Transverse colon (tissue), 4 donors: ENCODE data around the gene VRTN. TPM values are rescaled to one million over a fixed set of nuclear protein-coding genes. Genes with fewer than 3 reads are reported as not detected.

Source experiments
- DNase-seq: peaks from one replicate; pipeline ENCODE4 v3.0.0-alpha.2; 2019
- H3K27ac ChIP-seq, 4 donors: fragments of 200-600 bp; sonication (generic); 2 replicates each; pipeline ENCODE4 v1.5.1; 2016 to 2018; ENCODE audit warnings: inconsistent platforms in 4 of 4
- H3K27me3 ChIP-seq: fragments of 200-600 bp; sonication (generic); 2 replicates; pipeline ENCODE4 v1.5.1; 2017; ENCODE audit warnings: inconsistent platforms
- H3K36me3 ChIP-seq, 4 donors: fragments of 200-600 bp; sonication (generic); 2 replicates each; pipeline ENCODE4 v1.5.1; 2017 to 2019; ENCODE audit warnings: inconsistent platforms in 4 of 4
- H3K4me1 ChIP-seq, 4 donors: fragments of 200-600 bp; sonication (generic); 2 replicates each; pipeline ENCODE4 v1.5.1; 2017 to 2020; ENCODE audit warnings: inconsistent platforms in 4 of 4
- H3K4me3 ChIP-seq, 4 donors: fragments of 200-600 bp; sonication (generic); 1 replicate in 1 of 4; 2 replicates in 3 of 4; pipeline versions ENCODE4 v1.5.1 to v1.6.1; 2017 to 2019; ENCODE audit warnings: inconsistent platforms in 4 of 4
- H3K9me3 ChIP-seq, 2 donors: fragments of 200-600 bp; sonication (generic); 2 replicates each; pipeline ENCODE4 v1.5.1; 2017 to 2019; ENCODE audit warnings: inconsistent platforms in 2 of 2
- CTCF ChIP-seq, 5 experiments: fragments of 200-600 bp in 3 of 5; fragments of 450-650 bp in 2 of 5; sonication (generic) in 3 of 5; IDR thresholded peaks; 1 replicate in 2 of 5; 2 replicates in 3 of 5; pipeline ENCODE4 v1.5.1; 2016 to 2017; ENCODE audit warnings: antibody characterized with exemption in 5 of 5, inconsistent platforms in 3 of 5, mild to moderate bottlenecking in 2 of 5, moderate library complexity in 1 of 5
- EP300 ChIP-seq: sonication (generic); formaldehyde crosslinking; IDR thresholded peaks from one replicate; pipeline ENCODE4 v1.6.1; 2017; ENCODE audit warnings: antibody characterized with exemption, low read depth
- POLR2A ChIP-seq: fragments of 450-650 bp; IDR thresholded peaks from one replicate; pipeline ENCODE4 v1.6.1; 2016; ENCODE audit warnings: antibody characterized with exemption, mild to moderate bottlenecking, moderate library complexity
- POLR2AphosphoS5 ChIP-seq, 3 donors: sonication (generic); formaldehyde crosslinking; IDR thresholded peaks; one replicate each; pipeline ENCODE4 v1.6.1; 2016; ENCODE audit warnings: antibody characterized with exemption in 3 of 3
- WGBS, 2 donors: methylation state at CpG; one replicate each; pipeline ENCODE4 v1.1.5; 2018; ENCODE audit warnings: low coverage in 1 of 2; 5-methylcytosine and 5-hydroxymethylcytosine counted together
- in situ Hi-C, 4 donors: fragments of 200-750 bp; cut with MboI; loops; one replicate each; pipeline versions ENCODE4 v1.15.0 to v1.15.1; 2017; ENCODE audit warnings: low sequenced_read_pairs in 3 of 4, low pct_ligation_motif_present in 1 of 4, low pct_unique_long_range_greater_than_20kb in 1 of 4
- intact Hi-C: fragments of 100-400 bp; cut with DNase I; formaldehyde crosslinking; loops from one replicate; pipeline ENCODE4 v1.15.1; 2023; ENCODE audit warnings: low total_unique reads
- total RNA-seq, 4 donors: library from RNA; depleted of rRNA; stranded (reverse); fragments of >200 nt; gene quantifications; one replicate each; pipeline ENCODE4 v1.1.0, GENCODE V29; 2016

The VRTN gene
- total RNA-seq, 4 donors from 2014 or later = not detected

GRCh38 chr14:74400031-74400685 is 51.9 kb downstream of the VRTN start:
- DNase-seq = no peak
- WGBS, 2 donors = 41 to 57% methylated on average over 1 to 13 of the region's 13 CpGs
- in situ Hi-C loops = no loop called here
- H3K4me3 ChIP-seq = no peak overlapping the region
- no peaks in the 10 kb centered on the region for H3K9me3 ChIP-seq
- intact Hi-C loops = no loop called here
- H3K27me3 ChIP-seq = peaks cover 34% of the 10 kb centered on the region
- peaks cover 0 to 17% (median 10%) of the 10 kb centered on the region in 4 donors for H3K4me1 ChIP-seq
- H3K27ac ChIP-seq = no peak overlapping the region
- TF ChIP-seq CTCF (IDR thresholded peaks at IDR 0.05) = no peak
- no peak for TF ChIP-seq EP300
- no peak for TF ChIP-seq POLR2A
- TF ChIP-seq POLR2AphosphoS5 (IDR thresholded peaks at IDR 0.05) = no peak
- H3K36me3 ChIP-seq = no peaks in the 10 kb centered on the region

DNA sequence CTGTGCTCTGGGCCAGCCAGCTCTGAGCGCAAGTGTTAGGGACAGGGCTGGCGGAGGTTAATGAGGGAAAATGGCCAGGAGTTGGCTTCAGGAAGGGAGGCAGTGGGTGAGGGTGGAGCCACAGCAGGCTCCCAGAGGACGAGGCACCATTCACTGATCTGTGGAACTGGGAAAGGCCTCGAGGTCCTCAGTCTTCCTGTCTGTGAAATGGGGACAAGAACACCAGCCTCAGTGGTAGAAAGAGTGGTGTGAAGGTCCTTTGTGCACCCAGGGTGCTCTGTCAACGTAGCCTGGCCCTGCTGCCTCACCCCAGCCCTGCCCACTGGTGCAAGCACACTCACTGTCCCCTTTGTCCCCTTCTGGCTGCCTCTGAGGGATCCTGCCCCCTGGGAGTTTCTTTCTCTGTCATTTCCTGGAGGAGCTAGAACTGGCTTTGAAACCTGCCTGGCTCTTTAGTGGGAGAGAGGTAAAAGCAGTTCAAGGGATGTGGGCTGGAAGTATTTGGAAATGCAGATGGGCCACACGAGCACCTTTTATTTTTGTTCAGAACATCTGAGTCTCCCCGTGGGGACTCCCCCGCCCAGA is 52.7 kb downstream of the VRTN start:
- peaks cover 30% of the 10 kb centered on the region for H3K27me3 ChIP-seq
- 35% methylated on average over 8 of the region's 8 CpGs; no CpG with 5 or more reads in 1 of the 2 donors for WGBS, 2 donors
- H3K4me3 ChIP-seq = no peak overlapping the region

GRCh38 chr14:74401504-74402241 is 53.4 kb downstream of the VRTN start:
- Histone ChIP-seq H3K27me3 (peaks cover 27% of the 10 kb centered on the region), H3K36me3 (no peaks in the 10 kb centered on the region), H3K27ac (peak overlapping the region in 2 of 4 donors; percentile 30 to 49), H3K9me3 (no peaks in the 10 kb centered on the region), H3K4me3 (peak overlapping the region in 1 of 4 donors; percentile 11), H3K4me1 (peaks cover 0 to 17% (median 10%) of the 10 kb centered on the region in 4 donors)
- TF ChIP-seq EP300 (no peak), CTCF (IDR thresholded peaks at IDR 0.05) (no peak), POLR2AphosphoS5 (IDR thresholded peaks at IDR 0.05) (no peak), POLR2A (no peak)
- intact Hi-C loops (no loop called here), in situ Hi-C loops (no loop called here)
- 7% methylated on average over 12 of the region's 12 CpGs; no CpG with 5 or more reads in 1 of the 2 donors for WGBS, 2 donors
- DNase-seq = peak; percentile 62

More for the DNA sequence above, 52.7 kb downstream of the VRTN start:
- Histone ChIP-seq H3K36me3 (no peaks in the 10 kb centered on the region), H3K4me1 (peaks cover 0 to 17% (median 10%) of the 10 kb centered on the region in 4 donors), H3K9me3 (no peaks in the 10 kb centered on the region), H3K27ac (no peak overlapping the region)
- TF ChIP-seq CTCF (IDR thresholded peaks at IDR 0.05) (no peak), POLR2A (no peak), EP300 (no peak), POLR2AphosphoS5 (IDR thresholded peaks at IDR 0.05) (no peak)
- intact Hi-C loops (no loop called here), in situ Hi-C loops (no loop called here)
- no peak for DNase-seq
